GM12878 (cell line): ENCODE data around the gene ODF2L. TPM values are rescaled to one million over a fixed set of nuclear protein-coding genes. Genes with fewer than 3 reads are reported as not detected.

Source experiments
- ATAC-seq: fragments of 200-7000 bp; cut with Tn5 transposase; 3 replicates; pipeline ENCODE4 v1.9.1; 2020; ENCODE audit warnings: mild to moderate bottlenecking, moderate library complexity
- BruUV-seq: library from RNA; stranded (reverse); fragments of 400-500 nt; replicated peaks from 2 replicates; lab custom pipeline; 2021; lab: Mats Ljungman, UMichigan
- CTCF ChIA-PET: fragments of 300-600 bp; sonication (Branson Sonifier 250); formaldehyde crosslinking; extraction: SDS; loops from one replicate; lab custom pipeline; 2021; ENCODE audit warnings: inconsistent platforms; lab: Yijun Ruan, JAX
- POLR2A ChIA-PET: fragments of 350-600 bp; formaldehyde crosslinking; extraction: SDS; loops from one replicate; lab custom pipeline; 2021; ENCODE audit warnings: inconsistent platforms; lab: Charles Lee
- RAD21 ChIA-PET: fragments of 300-600 bp; sonication (Branson Sonifier 250); formaldehyde crosslinking; loops from one replicate; lab custom pipeline; 2023; ENCODE audit warnings: antibody characterized with exemption; ENCODE audit not compliant: unreplicated experiment; lab: Charles Lee
- SMC1A ChIA-PET: fragments of 300-600 bp; sonication (Branson Sonifier 250); formaldehyde crosslinking; loops from one replicate; lab custom pipeline; 2023; ENCODE audit not compliant: unreplicated experiment, uncharacterized antibody; lab: Charles Lee
- DNase-seq: peaks from one replicate; pipeline ENCODE4 v3.0.0-alpha.2; 2011; ENCODE audit warnings: low read depth, low spot score
- FAIRE-seq: peaks from 3 replicates; lab custom pipeline; 2011; peaks lifted over from hg19 to GRCh38; lab: Jason Lieb, UNC
- H2AFZ ChIP-seq: 2 replicates; pipeline ENCODE4 v1.6.0; 2011; ENCODE audit warnings: low read depth, low read length, control low read depth; ENCODE audit not compliant: control insufficient read depth
- H3K27ac ChIP-seq: 2 replicates; pipeline ENCODE4 v1.5.1; 2011; ENCODE audit warnings: control low read depth; ENCODE audit not compliant: control insufficient read depth, insufficient read depth
- H3K27me3 ChIP-seq, 2 experiments: replicated peaks in 1 of 2; 2 replicates each; pipeline versions ENCODE4 v1.6.0 to v1.6.1; 2011; ENCODE audit warnings: low read length in 1 of 2; ENCODE audit not compliant: control insufficient read depth in 2 of 2, insufficient read depth in 2 of 2
- H3K36me3 ChIP-seq, 2 experiments: 2 replicates each; pipeline ENCODE4 v1.5.1; 2011; ENCODE audit warnings: low read length in 1 of 2; ENCODE audit not compliant: control insufficient read depth in 2 of 2, insufficient read depth in 2 of 2
- H3K4me1 ChIP-seq: 2 replicates; pipeline ENCODE4 v1.6.1; 2011; ENCODE audit warnings: mild to moderate bottlenecking, low read length, moderate library complexity, mixed read lengths; ENCODE audit not compliant: control insufficient read depth, insufficient read depth
- H3K4me2 ChIP-seq: 2 replicates; pipeline ENCODE4 v1.6.0; 2011; ENCODE audit warnings: control low read depth; ENCODE audit not compliant: control insufficient read depth, insufficient read depth
- H3K4me3 ChIP-seq: fragments of 200-600 bp; sonication (generic); 2 replicates; pipeline ENCODE4 v1.5.1; 2016
- H3K79me2 ChIP-seq: 2 replicates; pipeline ENCODE4 v1.6.0; 2011; ENCODE audit warnings: low read length; ENCODE audit not compliant: control insufficient read depth, insufficient read depth
- H3K9ac ChIP-seq: 2 replicates; pipeline ENCODE4 v1.8.0; 2011; ENCODE audit warnings: low read length, control low read depth, mixed read lengths; ENCODE audit not compliant: control insufficient read depth, insufficient read depth
- H3K9me3 ChIP-seq: replicated peaks from 3 replicates; pipeline ENCODE4 v1.5.1; 2011; ENCODE audit warnings: mild to moderate bottlenecking, low read length; ENCODE audit not compliant: control insufficient read depth, insufficient read depth
- H4K20me1 ChIP-seq: 2 replicates; pipeline ENCODE4 v1.6.0; 2011; ENCODE audit not compliant: control insufficient read depth, insufficient read depth
- ASH2L ChIP-seq: fragments of 300-600, 200-600 bp; sonication (generic); IDR thresholded peaks from 2 replicates; pipeline ENCODE4 v1.6.1; 2017; ENCODE audit warnings: low read depth, mild to moderate bottlenecking, borderline replicate concordance
- GABPA ChIP-seq: IDR thresholded peaks from 2 replicates; pipeline ENCODE4 v1.6.1; 2014; ENCODE audit warnings: antibody characterized with exemption, low read depth, mild to moderate bottlenecking, inconsistent platforms
- IKZF2 ChIP-seq, 2 experiments: fragments of 450-650 bp; IDR thresholded peaks; 2 replicates each; pipeline ENCODE4 v1.6.1; 2017; ENCODE audit warnings: mild to moderate bottlenecking in 2 of 2, moderate library complexity in 2 of 2
- KDM1A ChIP-seq: fragments of 200-600 bp; sonication (generic); IDR thresholded peaks from 2 replicates; pipeline ENCODE4 v1.6.1; 2016; ENCODE audit warnings: borderline replicate concordance
- LARP7 ChIP-seq: fragments of 450-650 bp; IDR thresholded peaks from 2 replicates; pipeline ENCODE4 v1.6.1; 2017; ENCODE audit warnings: mild to moderate bottlenecking
- MYC ChIP-seq: IDR thresholded peaks from 2 replicates; pipeline ENCODE4 v1.6.1; 2011; ENCODE audit warnings: mild to moderate bottlenecking, low read length, moderate library complexity, inconsistent platforms; ENCODE audit not compliant: insufficient read depth, insufficient replicate concordance, insufficient read length, severe bottlenecking
- NFXL1 ChIP-seq: fragments of 450-650 bp; IDR thresholded peaks from 2 replicates; pipeline ENCODE4 v1.6.1; 2017; ENCODE audit warnings: antibody characterized with exemption, mild to moderate bottlenecking, borderline replicate concordance
- NR2C1 ChIP-seq: fragments of 450-650 bp; IDR thresholded peaks from 2 replicates; pipeline ENCODE4 v1.6.1; 2017; ENCODE audit warnings: antibody characterized with exemption, mild to moderate bottlenecking, moderate library complexity
- SREBF2 ChIP-seq: IDR thresholded peaks from 2 replicates; pipeline ENCODE4 v1.6.1; 2012; ENCODE audit warnings: mild to moderate bottlenecking, low read length
- SRF ChIP-seq, 2 experiments: IDR thresholded peaks; 2 replicates each; pipeline ENCODE4 v1.6.1; 2011; ENCODE audit warnings: low read depth in 2 of 2, low read length in 2 of 2, mild to moderate bottlenecking in 1 of 2, moderate library complexity in 1 of 2
- TAF1 ChIP-seq: IDR thresholded peaks from 2 replicates; pipeline ENCODE4 v1.6.1; 2011; ENCODE audit warnings: mild to moderate bottlenecking, low read depth, low read length, borderline replicate concordance
- TCF7 ChIP-seq: IDR thresholded peaks from 2 replicates; pipeline ENCODE4 v1.6.1; 2014; ENCODE audit warnings: antibody characterized with exemption, borderline replicate concordance
- WGBS: methylation state at CpG from one replicate; pipeline ENCODE4 v1.1.6; 2016; ENCODE audit warnings: low lambda C conversion rate; ENCODE audit not compliant: insufficient replicate concordance, insufficient coverage; ENCODE audit errors: missing lambda C conversion rate; 5-methylcytosine and 5-hydroxymethylcytosine counted together
- in situ Hi-C: fragments of 300-500 bp; cut with MboI; formaldehyde crosslinking; loops from 9 replicates; pipeline ENCODE4 v1.14.3; 2018; ENCODE audit warnings: mixed read lengths
- intact Hi-C: fragments of 100-400 bp; cut with micrococcal nuclease; formaldehyde crosslinking; loops from one replicate; pipeline ENCODE4 v1.14.2; 2022; ENCODE audit not compliant: unreplicated experiment
- polyA plus RNA-seq, 11 experiments: library from polyadenylated mRNA; depleted of rRNA in 4 of 11; unstranded in 6 of 11; stranded (reverse) in 5 of 11; fragments of >200 nt; fragmentation: Nextera tagmentation in 4 of 11; fragmentation: Illumina TruSeq in 1 of 11; extraction: Ambion mirVana in 4 of 11; extraction: Trizol in 1 of 11; gene quantifications; 1 replicate in 1 of 11; 2 replicates in 10 of 11; pipeline versions ENCODE4 v1.2.1 to v1.2.3, GENCODE V29; 2011 to 2016; ENCODE audit warnings: inconsistent platforms in 2 of 11, missing spikeins in 2 of 11, low read depth in 1 of 11
- total RNA-seq, 4 experiments: library from RNA; depleted of rRNA in 3 of 4; stranded (reverse); fragments of >200 nt in 3 of 4; fragmentation: Illumina TruSeq in 1 of 4; extraction: Trizol in 1 of 4; gene quantifications; 2 replicates each; pipeline versions ENCODE4 v1.2.1 to v1.2.3, GENCODE V29; 2013 to 2021
- TF ChIP-seq, protein P1 (sequence below): fragments of 450-650 bp; IDR thresholded peaks from 2 replicates; pipeline ENCODE4 v1.6.1; 2017; ENCODE audit warnings: mild to moderate bottlenecking
- TF ChIP-seq, protein P2 (sequence below): fragments of 450-650 bp; IDR thresholded peaks from 2 replicates; pipeline ENCODE4 v1.6.1; 2018; ENCODE audit warnings: borderline replicate concordance, mild to moderate bottlenecking; ENCODE audit not compliant: partially characterized antibody

The ODF2L gene
- total and polyA plus RNA-seq, 10 of the 15 experiments (the other 5 are each of a cell fraction or from before 2014, with no cell fraction given) = 10.4 to 29.5 (median 18.5) TPM

DNA sequence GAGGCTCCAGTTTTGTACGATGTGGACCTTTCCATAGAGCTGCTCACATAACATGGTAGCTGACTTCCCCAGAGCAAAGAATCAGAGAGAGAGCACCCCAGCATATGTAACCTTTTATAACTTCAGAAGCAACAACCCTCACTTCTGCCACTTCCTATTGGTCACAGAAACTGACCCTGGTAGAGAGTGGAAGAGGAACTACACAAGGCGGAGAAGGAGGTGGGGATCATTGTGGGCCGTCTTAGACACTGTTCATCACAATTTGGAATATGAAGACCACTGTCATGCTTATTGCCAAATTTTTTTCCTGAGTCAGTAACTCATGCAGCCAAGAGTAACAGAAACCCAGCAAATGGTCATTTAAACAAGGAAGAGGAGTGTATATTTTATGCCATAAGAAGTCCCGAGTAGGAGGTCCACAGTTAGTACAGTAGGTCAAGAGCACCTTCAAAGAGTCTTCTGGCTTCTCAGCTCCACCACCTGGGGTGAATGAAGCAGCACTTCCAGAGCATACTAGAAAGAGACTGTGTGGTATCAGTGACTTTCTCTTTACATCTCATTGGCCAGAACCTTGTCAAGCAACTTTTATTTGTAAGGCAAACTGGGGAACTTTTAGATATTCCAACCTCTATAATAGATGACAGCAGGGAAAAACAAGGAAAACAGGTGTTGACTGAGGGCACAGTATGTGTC, 71.8 kb downstream of the ODF2L start (continued):
- no peak for TF ChIP-seq MYC
- no peak for TF ChIP-seq KDM1A
- TF ChIP-seq, protein P1, sequence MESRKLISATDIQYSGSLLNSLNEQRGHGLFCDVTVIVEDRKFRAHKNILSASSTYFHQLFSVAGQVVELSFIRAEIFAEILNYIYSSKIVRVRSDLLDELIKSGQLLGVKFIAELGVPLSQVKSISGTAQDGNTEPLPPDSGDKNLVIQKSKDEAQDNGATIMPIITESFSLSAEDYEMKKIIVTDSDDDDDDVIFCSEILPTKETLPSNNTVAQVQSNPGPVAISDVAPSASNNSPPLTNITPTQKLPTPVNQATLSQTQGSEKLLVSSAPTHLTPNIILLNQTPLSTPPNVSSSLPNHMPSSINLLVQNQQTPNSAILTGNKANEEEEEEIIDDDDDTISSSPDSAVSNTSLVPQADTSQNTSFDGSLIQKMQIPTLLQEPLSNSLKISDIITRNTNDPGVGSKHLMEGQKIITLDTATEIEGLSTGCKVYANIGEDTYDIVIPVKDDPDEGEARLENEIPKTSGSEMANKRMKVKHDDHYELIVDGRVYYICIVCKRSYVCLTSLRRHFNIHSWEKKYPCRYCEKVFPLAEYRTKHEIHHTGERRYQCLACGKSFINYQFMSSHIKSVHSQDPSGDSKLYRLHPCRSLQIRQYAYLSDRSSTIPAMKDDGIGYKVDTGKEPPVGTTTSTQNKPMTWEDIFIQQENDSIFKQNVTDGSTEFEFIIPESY = no peak
- TF ChIP-seq LARP7 = no peak
- no peak for TF ChIP-seq TAF1
- TF ChIP-seq, all 136 proteins: peak for 0

DNA sequence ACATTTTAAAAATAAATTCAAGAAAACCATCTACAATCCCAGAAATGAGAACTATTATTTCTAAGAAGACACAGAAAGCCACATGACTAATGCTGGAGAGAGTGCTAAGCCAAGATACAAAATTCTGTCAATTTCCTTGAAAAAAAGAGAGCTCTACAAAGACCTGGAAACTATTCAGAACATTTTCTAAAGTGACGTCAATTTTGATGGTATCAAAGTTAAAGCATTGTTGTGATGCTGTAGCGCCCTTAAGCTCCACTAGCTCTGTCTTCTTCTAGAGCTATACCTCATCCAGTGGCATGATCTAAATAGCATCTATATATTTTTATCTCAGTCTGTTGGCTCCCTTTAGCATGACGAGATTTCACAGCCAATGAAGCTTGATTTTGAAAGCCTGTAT, 73.9 kb downstream of the ODF2L start:
- BruUV-seq = no TSS peak
- in situ Hi-C loops (no loop called here), intact Hi-C loops (no loop called here)
- no peak for ATAC-seq
- H3K9ac ChIP-seq = no peak overlapping the region
- FAIRE-seq = no peak
- WGBS = 10% methylated on average over 3 of the region's 3 CpGs
- no peaks in the 10 kb centered on the region for H3K36me3 ChIP-seq
- POLR2A ChIA-PET = no interaction called here
- CTCF ChIA-PET = no interaction called here
- no peak overlapping the region for H2AFZ ChIP-seq
- H3K27me3 ChIP-seq = no peaks in the 10 kb centered on the region
- H3K4me1 ChIP-seq = no peaks in the 10 kb centered on the region
- TF ChIP-seq ASH2L (no peak), NFXL1 (no peak), IKZF2 (IDR thresholded peaks at IDR 0.05) (no peak), SRF (IDR thresholded peaks at IDR 0.05; ENCODE audit: low read depth in 2 of 2, low read length in 2 of 2) (no peak), NR2C1 (no peak), SREBF2 (no peak), GABPA (no peak), TCF7 (no peak)
- TF ChIP-seq, protein P2, sequence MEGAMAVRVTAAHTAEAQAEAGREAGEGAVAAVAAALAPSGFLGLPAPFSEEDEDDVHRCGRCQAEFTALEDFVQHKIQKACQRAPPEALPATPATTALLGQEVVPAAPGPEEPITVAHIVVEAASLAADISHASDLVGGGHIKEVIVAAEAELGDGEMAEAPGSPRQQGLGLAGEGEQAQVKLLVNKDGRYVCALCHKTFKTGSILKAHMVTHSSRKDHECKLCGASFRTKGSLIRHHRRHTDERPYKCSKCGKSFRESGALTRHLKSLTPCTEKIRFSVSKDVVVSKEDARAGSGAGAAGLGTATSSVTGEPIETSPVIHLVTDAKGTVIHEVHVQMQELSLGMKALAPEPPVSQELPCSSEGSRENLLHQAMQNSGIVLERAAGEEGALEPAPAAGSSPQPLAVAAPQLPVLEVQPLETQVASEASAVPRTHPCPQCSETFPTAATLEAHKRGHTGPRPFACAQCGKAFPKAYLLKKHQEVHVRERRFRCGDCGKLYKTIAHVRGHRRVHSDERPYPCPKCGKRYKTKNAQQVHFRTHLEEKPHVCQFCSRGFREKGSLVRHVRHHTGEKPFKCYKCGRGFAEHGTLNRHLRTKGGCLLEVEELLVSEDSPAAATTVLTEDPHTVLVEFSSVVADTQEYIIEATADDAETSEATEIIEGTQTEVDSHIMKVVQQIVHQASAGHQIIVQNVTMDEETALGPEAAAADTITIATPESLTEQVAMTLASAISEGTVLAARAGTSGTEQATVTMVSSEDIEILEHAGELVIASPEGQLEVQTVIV = no peak
- no peak for DNase-seq
- no peaks in the 10 kb centered on the region for H4K20me1 ChIP-seq
- no peak overlapping the region for H3K4me3 ChIP-seq
- SMC1A ChIA-PET = interaction anchor here (0.6 kb wide), 1 partner anchor 1252 kb away, joined by 3 read pairs; no protein-coding TSS in a partner anchor
- H3K4me2 ChIP-seq = no peak overlapping the region
- RAD21 ChIA-PET = interaction anchor here (0.8 kb wide), 1 partner anchor 175 kb away, joined by 4 read pairs; no protein-coding TSS in a partner anchor
- no peaks in the 10 kb centered on the region for H3K79me2 ChIP-seq
- H3K27ac ChIP-seq = no peak overlapping the region
- no peaks in the 10 kb centered on the region for H3K9me3 ChIP-seq
